Stimulated activated CD8-positive, alpha-beta memory T cell treated with anti-CD3 and anti-CD28 coated beads, Interleukin-12 subunit alpha, Interleukin-12 subunit beta, amount 100 ng/mL, for 1 hour (primary cell): ENCODE results near the gene STIP1.
"Not testable (repeated sequence)": the region's sequence is repeated elsewhere in the genome, so short reads cannot be mapped to it uniquely, and the experiment has no call there.

Source experiments
- DNase-seq: peaks from one replicate; pipeline ENCODE4 v3.0.0-alpha.2; 2020; ENCODE audit warnings: low read depth

The STIP1 gene

DNA sequence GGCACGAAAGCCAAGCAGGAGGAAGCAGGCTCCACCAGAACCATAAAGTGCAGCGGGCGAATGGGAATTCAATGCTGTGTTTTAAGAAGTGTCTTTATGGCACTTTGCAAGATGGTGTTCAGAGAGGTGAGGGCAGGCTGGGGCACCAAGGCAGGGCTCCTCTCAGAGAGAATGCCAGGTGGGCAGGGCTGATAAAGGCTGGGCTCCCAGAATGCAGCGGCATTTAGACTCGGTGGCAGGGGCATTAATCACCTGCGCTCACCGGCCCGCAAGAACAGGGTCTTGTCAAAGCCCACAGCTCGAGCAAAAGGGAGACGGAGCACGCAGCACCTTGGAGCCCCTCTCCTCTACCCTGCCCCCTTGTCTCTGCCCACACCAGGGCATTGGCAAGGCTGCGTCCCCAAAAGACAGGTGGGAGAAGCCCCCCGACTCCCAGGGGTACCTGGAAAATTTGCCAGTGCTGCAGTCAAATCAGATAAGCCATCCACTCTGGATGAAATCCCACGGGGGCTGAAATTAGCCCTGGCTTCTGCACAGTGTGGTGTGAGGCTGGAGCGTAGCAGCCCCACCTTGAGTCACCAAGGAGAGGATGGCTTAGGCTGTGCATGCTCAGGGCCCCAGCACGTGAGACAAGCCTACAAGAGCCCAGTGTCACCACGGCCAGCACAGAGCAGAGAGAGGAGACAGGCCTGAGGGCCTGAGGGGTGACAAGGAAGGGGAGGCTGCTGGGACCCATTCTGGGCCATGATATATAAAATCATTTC lies 28.2 kb upstream of the STIP1 start:
- no peak for DNase-seq

DNA sequence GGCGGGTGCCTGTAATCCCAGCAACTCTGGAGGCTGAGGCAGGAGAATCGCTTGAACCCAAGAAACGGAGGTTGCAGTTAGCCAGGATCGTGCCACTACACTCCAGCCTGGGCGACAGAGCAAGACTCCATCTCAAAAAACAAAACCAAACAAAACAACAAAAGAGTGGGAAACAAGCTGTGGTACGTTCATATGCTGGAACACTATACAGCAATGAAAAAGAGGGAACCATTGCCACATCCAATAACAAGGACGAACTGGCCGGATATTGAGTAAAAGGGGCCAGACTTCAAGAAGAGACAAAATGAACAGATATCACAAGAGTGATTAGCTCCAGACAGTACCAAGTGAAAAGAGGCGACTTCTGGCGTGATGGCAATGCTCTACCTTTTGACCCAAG lies 24.9 kb upstream of the STIP1 start:
- DNase-seq, result no peak

DNA sequence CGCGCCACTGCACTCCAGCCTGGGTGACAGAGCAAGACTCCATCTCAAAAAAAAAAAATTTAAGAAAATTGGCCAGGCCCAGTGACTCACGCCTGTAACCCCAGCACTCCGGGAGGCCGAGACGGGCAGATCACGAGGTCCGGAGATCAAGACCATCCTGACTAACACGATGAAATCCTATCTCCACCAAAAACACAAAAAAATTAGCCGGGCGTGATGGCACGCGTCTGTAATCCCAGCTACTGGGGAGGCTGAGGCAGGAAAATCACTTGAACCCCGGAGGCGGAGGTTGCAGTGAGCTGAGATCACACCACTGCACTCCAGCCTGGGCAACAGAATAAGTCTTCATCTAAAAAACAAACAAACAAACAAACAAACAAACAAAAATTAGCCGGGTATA lies 23.2 kb upstream of the STIP1 start:
- DNase-seq, result not testable (repeated sequence)

DNA sequence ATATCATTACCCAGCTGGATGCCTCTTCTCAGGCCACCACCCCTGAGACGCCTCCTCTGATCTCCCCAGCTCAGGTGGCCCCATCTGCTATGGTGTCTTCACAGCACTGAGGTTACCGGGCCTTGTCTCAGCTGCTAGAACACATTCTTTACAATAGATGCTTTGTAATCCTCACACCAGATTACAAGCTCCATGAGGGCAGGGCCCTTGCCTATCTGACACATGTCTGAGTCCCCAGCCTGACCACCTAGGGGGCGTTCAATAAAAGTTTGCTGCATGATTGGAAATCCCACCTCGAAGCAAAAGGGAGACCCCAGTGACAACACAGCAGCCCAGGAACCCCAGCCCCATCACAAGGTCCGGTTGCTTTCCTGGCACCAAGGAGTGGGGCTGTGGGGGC lies 22.0 kb upstream of the STIP1 start:
- no peak for DNase-seq

DNA sequence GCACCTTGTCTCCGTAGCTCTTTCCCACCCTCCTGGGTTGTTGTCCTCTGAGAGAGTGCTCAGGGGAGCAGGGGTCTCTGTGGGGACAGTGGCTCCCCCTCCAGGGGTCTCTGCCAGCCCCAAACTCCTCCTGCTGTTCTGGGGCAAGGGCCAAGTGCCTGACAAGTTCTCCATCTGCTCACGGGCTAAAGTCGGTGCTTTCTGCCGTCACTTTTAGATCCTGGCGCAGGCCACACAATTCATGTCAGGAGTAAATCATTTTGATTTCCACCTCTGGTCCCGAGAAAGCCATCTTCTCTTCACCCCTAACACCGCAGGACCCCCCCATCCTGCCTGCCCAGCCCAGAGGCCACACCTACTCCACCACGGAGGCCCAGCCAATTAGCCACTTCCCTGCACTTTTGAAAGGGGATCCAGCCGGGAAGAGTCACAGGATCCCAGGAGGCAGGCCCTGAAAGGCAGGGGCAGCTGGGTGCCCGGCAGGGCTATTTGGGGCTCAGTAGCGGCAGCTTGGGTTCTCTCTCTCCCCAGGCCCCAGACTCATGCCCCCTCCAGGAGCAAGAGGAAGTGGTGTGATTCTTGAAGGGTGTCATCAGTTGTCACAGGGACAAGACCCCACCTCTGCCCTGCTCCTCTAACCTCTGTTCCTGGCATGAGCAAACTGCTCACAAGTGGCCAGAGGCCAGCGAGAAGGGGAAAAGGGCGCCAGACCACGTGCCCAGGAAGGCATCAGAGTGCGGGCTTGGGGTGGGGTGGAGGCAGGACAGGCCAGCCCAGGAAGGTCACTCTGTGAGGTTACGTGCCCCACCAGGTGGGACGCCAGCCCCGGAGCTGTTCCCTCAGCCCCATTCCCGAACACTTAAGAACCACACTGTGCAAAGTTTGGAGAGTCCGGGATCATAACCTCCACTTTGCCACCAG lies 21.3 kb upstream of the STIP1 start:
- no peak for DNase-seq

DNA sequence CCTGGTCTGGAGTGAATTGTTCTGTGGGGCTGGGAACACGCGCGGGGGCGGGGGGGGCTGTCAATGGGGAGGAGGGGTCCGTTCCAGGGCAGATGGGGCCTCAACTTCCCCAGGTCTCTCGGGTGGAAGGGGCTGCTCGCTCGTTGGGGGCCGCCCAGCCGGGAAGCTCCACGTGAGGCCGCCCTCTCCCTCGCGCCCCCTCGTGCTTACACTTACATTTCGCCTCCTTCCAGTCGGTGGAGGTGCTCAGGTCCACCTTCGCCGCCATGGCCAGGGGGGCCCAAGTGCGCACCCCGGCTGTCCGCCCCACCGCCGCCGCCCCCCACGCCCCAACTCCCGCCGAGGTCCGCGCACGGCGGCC lies 20.5 kb upstream of the STIP1 start:
- no peak for DNase-seq

DNA sequence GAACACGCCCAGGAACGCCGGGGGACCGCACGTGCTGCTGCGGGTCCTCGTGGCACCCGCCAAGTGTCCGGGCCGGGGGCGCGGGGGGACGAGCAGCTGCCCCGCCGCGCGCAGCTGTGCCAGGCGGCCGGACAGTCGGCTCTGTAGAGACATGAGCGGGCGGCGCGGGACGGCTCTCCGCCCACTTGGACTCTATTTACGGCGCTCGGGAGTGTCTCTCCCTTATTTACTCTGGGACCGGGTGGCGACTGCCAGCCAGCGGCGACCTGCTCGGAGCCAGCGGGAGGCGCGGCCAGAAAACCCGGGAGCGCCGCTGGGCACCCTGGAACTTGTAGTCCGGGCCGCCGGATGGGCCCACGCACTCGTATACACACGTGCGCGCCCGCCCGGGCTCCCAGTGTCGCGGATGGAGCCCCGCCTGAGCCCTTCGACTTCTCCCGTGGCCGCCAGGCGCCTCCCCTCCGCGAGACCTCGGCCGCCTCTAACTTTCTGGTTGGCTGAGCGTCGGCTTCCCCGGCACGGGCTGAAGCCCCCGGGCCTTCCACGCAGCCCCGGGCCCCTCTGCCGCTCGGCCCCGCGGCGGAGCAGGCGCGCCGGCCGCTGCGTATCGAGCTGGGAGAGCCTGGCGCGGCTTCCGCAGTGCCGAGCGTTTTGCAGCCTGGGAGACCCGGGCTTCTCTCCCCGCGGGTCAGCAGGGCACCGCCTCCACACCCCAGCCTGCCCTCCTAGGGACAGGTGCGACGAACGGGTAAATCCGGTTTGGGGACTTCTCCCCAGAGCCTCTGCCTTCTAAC lies 19.9 kb upstream of the STIP1 start, which contains the start of gene MACROD1:
MACROD1 (minus strand) TSS at position 272 of the 794 bp plus-strand sequence; CDS start at position 153, 119 bp downstream.
- peak; percentile 49 for DNase-seq

DNA sequence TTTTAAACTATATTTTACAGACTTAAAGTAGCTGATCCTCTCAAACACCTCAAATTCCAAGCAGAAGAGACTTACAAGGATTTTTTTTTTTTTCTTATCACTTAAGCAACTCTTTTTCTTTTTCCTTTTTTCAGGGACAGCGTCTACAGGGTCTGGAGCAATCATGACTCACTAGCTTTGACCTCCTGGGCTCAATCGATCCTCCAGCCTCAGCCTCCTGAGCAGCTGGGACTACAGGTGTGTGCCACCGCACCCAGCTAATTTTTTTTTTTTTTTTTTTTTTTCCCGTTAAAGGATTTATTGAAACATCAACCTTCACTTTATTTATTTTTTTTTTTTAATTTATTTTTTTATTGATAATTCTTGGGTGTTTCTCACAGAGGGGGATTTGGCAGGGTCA lies 15.6 kb upstream of the STIP1 start:
- no peak for DNase-seq

DNA sequence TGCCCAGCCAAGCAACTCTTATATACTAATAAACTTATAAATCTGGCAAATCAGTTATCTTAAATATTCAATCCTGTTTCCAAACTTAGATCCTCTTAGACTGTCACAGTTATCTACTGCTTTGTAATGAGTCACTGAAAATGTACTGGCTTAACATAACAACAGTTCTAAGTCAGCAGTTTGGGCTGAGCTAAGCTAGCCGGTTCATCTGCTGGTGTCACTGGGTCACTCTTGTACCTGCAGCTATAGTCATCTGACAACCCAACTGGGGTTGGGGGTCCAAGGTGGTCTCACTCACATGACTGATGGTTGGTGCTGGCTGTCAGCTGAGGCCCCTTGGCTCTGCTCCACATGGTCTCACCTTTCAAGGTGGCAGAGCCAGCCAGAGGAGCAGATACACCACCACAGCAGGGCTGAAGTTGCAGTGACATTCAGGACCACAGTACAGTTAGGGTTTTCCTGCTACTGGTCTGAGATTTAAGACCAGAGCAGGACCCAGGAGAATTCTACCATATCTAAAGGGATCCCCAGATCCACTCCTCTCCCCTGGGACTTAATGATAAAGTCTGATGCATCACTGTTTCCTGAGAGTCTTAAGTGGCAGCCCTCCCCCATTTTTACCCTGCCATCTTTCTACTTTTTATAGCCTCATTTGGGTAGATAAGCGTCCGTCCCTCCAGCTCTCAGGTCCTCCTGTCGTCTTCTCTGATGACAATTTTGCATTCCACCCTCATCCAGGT lies 12.2 kb upstream of the STIP1 start:
- no peak for DNase-seq

DNA sequence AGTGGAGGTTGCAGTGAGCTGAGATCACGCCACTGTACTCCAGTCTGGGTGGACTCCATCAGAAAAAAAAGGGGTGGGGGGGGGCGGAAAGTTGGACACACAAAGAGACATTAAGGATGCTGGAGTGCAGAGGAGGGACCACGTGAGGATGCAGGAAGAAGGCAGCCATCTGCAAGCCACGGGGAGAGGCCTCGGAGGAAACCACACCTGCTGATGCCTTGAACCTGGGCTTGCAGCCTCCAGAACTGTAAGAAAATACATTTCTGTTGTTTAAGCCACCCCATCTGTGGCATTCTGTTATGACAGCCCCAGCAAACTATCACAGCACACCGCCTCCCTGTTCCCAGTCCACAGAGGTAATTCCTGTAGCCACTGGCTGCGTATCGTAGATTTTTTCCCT lies 9.2 kb upstream of the STIP1 start:
- DNase-seq, result no peak

DNA sequence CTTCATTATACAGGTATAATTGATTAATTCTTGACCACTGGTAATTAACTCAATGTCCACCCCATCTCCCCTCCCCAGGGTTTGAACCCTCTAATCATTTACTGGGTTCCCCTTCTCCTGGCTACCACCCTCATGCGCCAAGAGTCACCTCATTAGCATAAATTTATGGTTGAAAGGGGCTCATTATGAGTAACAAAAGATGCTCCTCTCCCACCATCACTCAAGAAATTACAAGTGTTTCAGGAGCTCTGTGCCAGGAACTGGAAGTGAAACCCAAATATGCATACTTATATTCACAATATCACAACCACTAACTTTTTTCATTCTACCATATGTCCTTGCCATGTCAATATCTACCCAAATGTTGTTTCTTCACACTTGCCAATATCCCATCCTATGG lies 7.8 kb upstream of the STIP1 start:
- no peak for DNase-seq

DNA sequence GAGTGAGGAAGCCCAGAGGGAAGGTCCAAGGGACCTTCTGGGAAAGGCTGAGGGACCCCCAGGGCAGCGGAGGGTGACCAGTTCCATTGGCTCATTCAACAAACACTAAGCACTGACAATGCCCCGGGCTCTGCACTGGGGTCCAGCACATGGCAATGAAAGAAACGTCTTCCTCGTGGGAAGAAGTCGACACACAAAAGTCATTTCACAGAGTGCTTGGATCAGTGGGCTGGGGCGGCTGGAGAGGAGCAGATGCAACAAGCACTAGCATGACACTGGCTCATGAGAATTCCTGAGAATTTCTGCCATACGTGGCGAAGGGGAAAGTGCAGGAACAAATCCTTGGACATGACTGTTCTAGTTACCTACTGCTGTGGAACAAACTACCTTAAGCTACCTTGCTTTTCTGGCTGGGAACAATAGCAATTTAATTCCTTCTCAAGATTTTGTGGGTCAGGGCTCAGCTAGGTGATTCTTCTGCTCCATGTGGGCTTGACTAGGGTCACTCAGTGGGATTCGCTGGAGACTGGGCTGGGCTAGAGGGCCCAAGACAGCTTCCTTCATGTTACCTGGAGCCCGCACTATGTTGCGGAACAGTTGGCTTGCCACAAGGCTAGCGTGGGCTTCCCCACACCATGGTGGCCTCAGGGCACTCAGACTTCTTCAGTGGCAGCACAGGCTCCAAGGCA lies 6.9 kb upstream of the STIP1 start:
- DNase-seq, result no peak

DNA sequence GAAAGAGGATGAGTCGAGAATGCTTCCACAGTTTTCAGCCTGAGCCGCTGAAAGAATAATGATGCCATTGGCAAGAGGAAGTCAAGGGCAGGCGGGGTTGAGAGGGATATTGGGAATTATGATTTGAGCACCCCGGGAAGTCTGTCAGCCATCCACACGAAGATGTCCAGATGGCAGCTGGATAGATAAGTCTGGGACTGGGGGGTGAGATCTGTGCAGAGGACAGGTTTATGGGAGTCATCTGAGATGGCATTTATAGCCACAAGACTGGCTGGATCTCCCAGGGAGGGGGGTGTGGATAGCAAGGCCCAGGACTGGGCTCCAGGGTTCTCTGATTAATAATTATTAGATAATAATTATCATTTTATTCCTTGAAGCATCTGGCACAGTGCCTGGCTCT lies 5.1 kb upstream of the STIP1 start:
- no peak for DNase-seq

DNA sequence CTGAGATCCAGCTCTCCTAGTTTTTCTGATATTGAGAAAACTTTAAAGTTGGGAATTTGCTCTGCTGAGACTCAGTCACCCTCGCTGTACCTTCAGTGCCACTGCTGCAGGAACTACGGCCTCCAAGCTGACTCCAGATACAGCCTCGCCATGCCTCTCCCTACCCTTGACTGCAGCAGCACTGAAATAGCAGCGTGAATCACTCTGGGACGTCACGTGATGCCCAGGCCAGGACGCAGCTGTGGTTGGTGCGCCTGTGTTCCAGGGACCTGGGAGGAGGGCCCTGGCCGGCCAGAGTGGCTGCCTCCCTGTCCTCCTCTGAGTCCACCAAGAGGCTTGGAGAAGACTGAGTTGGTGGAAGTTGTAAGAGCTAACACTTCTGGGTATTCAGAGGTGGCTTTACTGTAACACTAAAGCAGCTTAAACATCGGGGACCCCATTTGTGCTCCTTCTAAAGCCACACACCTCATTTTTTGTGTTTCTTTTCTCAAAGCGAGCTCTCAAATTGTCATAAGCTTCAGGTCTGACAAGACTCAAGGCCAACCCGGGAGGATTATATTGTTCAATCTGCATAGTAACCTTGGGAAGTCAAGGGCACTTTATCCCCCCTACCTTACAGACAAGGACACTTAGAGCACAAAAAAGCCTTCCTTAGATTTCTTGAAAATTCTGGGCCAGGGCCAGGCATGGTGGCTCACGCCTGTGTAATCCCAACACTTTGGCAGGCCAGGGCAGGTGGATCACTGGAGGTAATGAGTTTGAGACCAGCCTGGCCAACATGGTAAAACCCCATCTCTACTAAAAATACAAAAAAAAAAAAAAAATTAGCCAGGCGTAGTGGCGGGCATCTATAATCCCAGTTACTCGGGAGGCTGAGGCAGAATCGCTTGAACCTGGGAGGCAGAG lies 4.2 kb upstream of the STIP1 start:
- no peak for DNase-seq

DNA sequence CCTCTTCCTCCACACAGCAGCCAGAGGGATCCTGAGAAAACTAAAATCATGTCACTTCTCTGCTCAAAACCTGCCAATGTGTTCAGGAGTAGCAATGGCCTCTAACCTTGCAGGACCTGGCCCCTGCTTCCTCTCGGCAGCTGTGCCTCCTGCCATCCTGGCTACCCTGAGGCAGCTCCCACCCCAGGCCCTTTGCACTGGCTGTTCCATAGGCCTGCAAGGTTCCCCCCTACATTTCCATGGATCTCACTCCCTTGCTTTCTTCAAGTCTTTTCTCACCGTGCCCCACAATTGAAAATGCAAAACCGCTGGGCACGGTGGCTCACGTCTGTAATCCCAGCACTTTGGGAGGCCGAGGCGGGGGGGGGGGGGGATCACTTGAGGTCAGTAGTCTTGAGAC lies 2.1 kb upstream of the STIP1 start:
- DNase-seq, result no peak

DNA sequence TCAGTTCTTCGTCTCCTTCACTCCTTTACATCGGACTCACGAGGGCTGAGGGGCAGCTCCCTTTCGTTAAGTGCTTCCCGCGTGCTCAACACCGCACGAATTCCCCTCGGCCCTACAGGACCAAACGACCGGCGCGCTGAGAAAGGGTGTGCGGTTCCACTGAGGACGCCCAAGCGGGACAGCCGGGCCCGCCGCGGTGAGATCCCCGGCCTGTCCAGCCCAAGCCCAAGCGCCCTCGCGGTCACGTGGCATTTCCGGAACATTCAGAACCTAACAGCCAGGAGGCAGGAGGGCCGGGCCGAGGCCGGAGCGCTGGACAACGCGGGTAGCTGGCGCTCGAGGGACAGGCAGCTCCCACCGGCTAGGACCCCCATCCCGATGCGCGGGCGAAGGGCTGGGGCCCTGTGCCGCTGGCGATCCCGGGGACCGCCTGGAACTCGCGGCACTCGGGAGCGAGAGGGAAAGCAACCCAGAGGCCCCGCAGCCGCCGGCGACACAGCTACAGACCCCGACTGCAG lies 737 bp upstream of the STIP1 start:
- no peak for DNase-seq

DNA sequence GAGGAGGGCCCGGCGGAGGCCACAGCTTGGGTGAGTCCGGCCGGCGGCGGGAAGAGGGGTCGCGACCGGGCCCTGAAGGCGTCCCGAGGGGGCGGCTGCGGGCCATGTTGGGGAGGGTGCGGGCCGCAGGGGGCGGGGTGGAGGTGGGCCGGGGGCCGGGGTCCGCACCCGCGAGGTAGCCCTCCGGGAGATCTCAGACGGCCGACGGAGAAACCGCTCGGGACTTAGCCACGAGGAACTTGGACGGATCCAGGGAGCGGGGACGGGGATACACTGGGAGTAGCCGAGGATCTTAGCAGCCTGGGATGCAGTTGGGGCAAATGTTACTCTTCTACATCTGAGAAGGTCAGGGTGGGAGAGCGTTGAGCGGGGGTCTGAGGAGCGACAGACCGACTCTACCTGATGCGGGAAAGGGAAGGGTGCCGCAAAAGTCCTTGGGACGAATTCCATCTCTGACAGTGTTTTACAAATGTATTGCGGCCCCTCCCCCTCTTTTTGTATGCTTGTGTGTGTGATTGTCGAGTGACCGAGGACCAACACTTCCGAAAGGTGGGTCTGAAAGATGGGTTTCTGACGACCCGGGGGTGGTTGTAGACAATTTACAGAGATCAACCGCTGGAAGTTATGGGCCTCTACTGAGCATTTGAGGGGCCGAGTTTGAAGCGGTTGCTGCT lies 658 bp downstream of the STIP1 start:
- DNase-seq, result no peak

DNA sequence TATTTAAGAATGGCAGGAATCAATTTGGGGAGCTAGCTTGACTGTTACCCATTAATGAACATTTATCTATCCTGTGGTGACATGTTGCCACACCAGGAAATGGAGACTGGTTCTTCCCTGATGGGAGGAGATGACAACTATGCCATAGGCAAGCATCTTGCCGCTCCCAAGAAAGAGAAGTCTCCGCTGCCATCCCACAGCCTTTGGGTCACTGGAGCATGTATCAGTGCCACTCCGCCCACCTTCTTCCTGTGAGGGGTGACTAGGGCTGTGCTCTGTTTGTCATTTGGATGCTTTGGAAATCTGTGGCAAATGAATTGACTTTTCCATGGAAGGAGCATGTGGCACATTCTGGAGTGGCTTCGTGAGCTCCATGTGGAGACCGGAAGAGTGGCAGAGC lies 6.5 kb downstream of the STIP1 start:
- DNase-seq, result no peak

DNA sequence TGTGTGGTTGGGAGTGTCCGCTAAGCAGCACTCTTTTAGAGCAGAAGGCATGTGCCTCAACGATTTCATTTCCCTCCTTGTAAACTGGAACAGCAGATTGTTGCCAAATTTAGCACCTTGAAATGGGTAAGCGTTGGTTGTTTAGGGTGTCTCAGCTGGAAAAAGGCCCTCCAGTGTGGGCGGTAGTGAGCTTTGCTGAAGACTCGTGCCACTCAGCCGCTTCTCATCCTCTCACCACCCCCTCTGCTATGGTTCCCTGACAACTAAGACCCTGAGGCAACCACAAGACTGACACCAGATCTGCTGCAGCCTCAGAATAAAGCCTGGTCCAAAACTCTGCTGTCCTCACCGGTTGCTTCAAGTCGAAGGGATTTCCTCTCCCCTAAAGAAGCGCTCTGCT lies 10.7 kb downstream of the STIP1 start:
- no peak for DNase-seq
